Stimulated activated CD8-positive, alpha-beta memory T cell treated with anti-CD3 and anti-CD28 coated beads, Interleukin-15, amount 100 ng/mL, for 48 hours (primary cell): Measurements from ENCODE around the gene FABP1.

Source experiments
- DNase-seq, 2 donors: peaks; one replicate each; pipeline ENCODE4 v3.0.0-alpha.2; 2020; ENCODE audit warnings: low read depth in 2 of 2

The FABP1 gene

GRCh38 chr2:88115825-88116518 is 11.9 kb downstream of the FABP1 start:
- no peak for DNase-seq

- DNase-seq, result no peak
Observed at GRCh38 chr2:88114889-88115288, 13.0 kb downstream of the FABP1 start.

GRCh38 chr2:88113069-88113468 is 14.8 kb downstream of the FABP1 start:
- no peak for DNase-seq

- DNase-seq, result no peak
Observed at GRCh38 chr2:88110830-88111229, 17.0 kb downstream of the FABP1 start.

- DNase-seq, result no peak
Observed at GRCh38 chr2:88108796-88109195, 19.1 kb downstream of the FABP1 start.

- DNase-seq, result no peak
Observed at GRCh38 chr2:88100489-88100858, 27.4 kb downstream of the FABP1 start.

- no peak for DNase-seq
Observed at GRCh38 chr2:88099798-88100488, 27.9 kb downstream of the FABP1 start.

GRCh38 chr2:88098558-88098900 is 29.3 kb downstream of the FABP1 start:
- no peak for DNase-seq

GRCh38 chr2:88097891-88098557 is 29.8 kb downstream of the FABP1 start:
- DNase-seq, result no peak

- no peak for DNase-seq
Observed at GRCh38 chr2:88097192-88097591, 30.7 kb downstream of the FABP1 start.

GRCh38 chr2:88096708-88097107 is 31.2 kb downstream of the FABP1 start:
- DNase-seq, result no peak

GRCh38 chr2:88095022-88095421 is 32.8 kb downstream of the FABP1 start:
- no peak for DNase-seq

- no peak for DNase-seq
Observed at GRCh38 chr2:88092773-88093172, 35.1 kb downstream of the FABP1 start.

GRCh38 chr2:88091943-88092342 is 35.9 kb downstream of the FABP1 start:
- DNase-seq, result no peak

GRCh38 chr2:88090446-88091283 is 37.2 kb downstream of the FABP1 start:
- peak in 1 of 2 donors; percentile 8 for DNase-seq

- DNase-seq, result no peak
Observed at GRCh38 chr2:88088999-88089398, 38.9 kb downstream of the FABP1 start.

GRCh38 chr2:88087763-88088162 is 40.1 kb downstream of the FABP1 start:
- DNase-seq, result no peak

GRCh38 chr2:88087073-88087472 is 40.8 kb downstream of the FABP1 start:
- no peak for DNase-seq

- no peak for DNase-seq
Observed at GRCh38 chr2:88086401-88086800, 41.5 kb downstream of the FABP1 start.

GRCh38 chr2:88085602-88086001 is 42.3 kb downstream of the FABP1 start:
- DNase-seq, result no peak

GRCh38 chr2:88085099-88085498 is 42.8 kb downstream of the FABP1 start:
- no peak for DNase-seq

- no peak for DNase-seq
Observed at GRCh38 chr2:88082781-88083180, 45.1 kb downstream of the FABP1 start.
